ENCODE results near the gene OGG1.
A peak's percentile ranks its signal among the peaks of the same experiment; 100 is the strongest.
"Not testable (repeated sequence)": the region's sequence is repeated elsewhere in the genome, so short reads cannot be mapped to it uniquely, and the experiment has no call there.

OGG1 gene

DNA sequence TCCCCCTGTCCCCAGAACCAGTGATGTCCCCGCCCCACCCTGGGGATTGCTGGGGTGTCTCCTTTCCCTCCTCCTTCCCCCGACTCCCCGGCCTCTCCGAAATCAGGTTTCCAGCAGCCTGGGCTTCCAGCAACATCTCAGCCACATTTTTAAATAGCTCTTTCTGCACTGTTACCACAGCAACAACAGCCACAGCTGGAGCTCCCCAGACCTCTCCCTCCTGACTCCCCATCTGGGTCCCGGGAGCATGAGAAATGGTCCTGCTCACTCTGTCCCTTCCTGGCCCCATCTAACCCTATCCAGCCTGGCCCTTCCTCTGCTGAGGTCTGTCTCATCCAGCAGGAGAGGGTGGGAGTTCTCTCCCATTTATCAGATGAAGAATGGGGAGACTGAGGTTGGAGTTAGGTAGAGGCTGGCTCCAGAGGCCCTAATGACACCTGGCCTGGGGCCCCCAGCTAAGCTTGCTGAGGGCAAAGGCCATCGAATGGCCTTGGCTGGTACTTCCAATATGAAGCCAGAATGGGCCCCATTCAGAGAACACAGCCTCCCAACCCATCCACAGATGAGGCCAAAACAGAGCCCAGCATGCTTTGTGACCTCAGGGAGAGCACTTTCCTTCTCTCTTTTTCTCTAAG is 18.5 kb downstream of the OGG1 start:
- no peak for DNase-seq

DNA sequence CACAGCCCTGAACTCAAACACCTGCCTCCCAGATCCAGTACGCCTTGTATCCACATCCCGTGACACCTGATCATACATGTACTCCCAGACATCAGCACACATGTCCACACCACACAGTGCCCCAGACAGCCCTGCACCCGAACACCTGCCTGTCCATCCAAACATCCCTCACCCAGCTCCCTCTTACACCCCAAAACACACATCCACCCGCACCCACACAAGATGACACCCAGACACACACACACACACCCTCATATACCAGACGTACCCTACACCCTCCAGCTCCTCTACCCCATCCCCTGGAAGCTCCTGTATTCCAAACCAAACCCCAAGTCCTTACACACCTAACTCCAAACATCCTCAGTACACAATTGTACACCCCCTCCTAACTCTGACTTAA is 19.3 kb downstream of the OGG1 start:
- no peak for DNase-seq

DNA sequence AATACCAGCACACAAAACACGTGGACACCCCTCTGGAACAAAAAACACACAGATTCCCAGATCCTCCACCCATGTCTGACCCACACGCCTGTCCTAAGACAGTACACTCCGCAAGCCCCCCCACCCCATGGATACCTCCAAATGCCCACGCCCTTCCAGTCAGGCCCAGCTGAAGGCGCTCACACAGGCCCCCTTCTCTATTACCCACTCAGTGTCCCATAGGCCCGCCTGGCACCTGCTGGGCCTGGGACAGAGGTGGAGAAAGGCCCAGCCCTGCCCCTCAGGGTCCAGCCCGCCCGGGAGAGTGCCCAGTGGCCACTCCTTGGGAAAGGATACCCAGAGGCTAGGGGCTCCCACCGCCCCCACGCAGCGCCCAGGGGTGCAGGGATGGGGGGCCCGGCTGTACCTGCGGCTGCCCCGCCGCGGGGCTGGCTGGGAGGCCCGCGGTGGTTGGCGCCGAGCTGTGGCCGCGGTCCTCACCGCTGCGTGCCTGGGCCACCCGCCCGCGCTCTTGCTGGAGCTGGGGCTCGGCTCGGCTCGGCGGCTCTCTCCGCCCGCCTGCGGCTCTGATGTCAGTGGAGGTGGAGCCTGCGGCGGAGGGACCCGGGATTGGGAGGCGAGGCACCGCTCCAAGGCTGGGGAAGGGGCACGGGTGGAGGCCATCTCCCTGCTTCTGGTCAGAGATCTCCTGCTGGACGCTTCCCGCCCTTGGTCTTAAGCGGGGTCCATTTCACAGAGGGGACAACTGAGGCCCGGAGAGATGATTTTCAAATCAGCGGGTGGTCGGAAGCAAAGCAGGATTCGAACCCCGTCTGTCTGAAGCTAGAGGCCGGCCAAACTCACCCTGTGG is 19.9 kb downstream of the OGG1 start, which contains the start of gene CAMK1:
Gene CAMK1, minus strand, starts transcription at position 522 of the 850 bp plus-strand sequence. CDS start 2,198 bp downstream, outside the sequence.
- DNase-seq = peak; percentile 85

DNA sequence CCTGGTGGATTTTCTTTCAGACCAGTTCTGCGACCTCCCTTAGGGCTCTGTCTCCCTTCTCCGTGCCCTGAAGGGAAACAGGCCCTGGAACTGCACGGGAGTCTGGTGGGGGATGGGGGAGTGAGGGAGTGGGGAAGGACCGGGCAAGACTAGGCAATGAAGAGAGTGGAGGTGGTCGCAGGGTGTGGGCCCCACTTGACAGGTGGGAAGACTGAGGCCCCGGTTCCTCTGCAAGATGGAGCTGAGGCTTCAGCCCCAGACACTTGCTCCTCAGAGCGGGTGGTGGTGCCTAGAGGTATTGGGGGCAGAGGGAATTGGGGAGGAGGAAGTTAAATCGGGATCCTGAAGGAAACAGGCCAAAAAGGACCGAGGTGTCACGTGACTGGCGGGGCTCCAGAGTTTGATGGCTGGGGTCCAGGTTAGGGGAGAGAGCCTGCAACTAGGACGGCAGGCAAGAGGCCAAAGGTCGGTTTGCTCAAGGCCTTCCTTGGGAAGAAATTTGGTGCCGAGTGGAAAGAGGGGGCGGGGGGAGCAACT is 20.6 kb downstream of the OGG1 start:
- DNase-seq = no peak

DNA sequence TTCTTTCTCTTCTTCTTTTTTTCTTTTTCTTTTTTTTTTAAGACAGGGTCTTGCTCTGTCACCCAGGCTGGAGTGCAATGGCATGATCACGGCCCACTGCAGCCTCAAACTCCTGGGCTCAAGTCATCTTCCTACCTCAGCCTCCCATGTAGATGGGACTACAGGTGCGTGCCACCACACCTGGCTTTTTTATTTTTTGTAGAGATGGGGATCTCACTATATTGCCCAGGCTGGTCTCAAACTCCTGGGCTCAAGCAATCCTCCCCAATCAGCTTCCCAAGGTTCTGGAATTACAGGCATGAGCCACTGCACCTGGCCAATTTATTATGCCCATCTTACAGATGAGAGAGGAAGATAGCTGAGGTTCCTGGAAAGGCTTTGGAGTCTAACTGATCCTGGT is 21.3 kb downstream of the OGG1 start:
- DNase-seq = not testable (repeated sequence)

DNA sequence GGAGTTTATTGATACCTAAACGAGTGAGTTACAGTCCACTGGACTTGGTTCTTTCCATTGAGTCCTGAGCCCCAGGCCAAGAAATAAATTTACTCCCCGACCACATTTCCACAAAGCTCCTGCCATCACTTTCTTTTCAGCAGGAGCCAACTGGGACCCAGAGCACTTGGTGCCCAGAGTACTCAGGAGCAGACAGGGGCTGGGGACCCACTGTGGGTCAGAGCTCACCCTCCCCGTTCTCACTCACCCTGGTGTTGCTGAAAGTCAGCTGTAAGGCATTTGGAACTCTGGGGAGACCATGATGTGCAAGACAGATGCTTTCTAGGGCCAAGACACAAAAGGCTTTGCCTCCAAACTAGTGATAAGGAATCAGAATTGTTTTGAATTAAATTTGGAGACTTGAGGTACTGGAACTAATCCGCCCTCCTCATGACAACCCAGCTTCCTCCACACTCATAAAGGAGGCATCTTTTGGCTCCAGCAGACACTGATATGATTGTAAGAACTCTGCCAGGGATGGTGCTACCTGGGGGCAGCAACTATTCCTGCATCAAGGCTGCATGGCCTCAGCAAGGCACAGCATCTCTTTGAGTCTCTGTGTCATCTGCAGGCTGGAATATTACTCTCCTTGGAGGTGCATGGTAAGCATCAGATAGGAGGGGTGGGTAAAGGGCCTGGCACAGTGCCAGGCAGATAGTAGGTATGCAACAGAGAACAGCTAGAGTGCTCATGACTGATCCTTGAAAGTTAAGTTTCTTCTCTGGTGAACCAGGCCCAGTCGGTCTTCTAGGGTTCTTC is 27.3 kb downstream of the OGG1 start:
- DNase-seq = no peak

DNA sequence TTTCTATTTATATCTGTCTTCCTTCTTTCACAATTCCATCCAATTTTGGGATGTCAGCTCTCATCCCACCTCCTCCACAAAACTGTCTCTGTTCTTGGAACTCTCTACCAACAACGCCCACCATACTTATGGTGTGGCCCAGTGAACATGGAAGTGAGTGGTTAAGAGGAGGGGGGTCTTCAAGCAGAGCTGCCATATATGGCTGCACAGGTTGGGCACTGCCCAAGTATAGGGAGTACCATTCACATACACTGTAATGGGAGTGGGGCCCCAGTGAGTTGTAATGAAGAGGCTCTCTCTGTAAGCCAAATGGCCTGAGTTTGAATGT is 27.9 kb downstream of the OGG1 start:
- peak; percentile 67 for DNase-seq

DNA sequence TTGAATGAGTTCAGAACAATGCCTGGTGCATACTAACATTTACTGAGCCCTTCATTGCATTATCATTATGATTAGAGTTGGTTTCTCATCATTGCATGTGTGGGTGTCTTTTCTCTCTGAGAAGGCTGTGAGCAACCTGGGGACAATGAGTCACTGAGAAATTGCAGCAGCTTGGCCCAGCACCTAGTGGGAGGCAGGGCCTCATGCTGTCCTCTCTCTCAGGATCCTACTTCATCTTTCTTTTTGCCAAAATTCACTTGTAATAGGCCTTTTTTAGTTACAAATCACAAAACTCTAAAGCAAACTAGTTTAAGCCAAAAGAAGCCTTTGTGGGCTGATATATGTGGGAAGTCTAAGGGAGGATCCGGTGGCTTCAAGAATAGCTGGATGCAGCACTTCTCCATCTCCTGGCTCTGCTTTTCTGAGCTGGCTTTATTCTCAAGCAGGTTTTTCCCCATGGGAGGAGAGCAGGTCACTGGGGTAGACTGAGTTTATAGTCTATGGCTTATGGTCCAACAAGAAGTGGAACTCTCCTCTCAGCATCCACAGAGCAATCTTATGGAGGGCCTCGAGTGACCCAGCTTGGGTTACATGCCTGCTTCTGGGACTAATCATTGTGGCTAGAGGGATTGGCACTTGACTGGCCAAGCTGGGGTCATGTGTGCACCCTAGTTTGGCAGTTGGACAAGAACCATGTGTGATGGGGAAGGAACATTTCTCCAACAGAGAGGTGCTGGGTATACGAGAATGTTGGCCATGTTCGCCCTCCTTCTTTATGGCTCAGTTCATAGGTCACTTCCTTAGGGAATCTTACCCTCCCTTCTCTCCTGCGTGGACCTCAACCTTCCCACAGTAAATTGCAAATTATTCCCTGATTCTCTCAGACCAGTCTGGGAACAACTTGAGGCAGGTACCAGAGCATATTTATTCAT is 28.7 kb downstream of the OGG1 start:
- DNase-seq = peak; percentile 72

DNA sequence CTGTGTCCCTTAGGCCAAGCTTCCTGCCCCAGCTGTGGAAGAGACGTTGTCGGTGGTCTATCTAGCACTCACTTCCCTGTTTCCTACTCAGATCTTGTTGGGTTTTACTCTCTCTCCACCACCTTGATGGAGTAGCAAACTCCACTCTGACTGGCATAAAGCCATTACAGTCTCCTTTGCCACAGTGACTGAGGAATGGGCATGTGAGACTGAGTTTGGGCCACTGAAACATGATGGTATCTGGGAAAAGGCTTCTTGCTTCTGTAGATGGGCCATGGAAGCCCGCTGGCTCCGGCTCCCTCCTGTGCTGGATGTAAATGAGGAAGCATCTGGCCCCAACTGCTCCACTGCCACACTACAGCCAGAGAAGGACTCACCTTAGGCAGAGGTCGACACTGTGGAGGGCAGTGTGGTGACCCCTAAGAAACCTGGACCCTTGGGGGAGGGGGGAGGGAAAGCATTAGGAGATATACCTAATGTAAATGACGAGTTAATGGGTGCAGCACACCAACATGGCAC is 29.4 kb downstream of the OGG1 start:
- DNase-seq = peak; percentile 66

DNA sequence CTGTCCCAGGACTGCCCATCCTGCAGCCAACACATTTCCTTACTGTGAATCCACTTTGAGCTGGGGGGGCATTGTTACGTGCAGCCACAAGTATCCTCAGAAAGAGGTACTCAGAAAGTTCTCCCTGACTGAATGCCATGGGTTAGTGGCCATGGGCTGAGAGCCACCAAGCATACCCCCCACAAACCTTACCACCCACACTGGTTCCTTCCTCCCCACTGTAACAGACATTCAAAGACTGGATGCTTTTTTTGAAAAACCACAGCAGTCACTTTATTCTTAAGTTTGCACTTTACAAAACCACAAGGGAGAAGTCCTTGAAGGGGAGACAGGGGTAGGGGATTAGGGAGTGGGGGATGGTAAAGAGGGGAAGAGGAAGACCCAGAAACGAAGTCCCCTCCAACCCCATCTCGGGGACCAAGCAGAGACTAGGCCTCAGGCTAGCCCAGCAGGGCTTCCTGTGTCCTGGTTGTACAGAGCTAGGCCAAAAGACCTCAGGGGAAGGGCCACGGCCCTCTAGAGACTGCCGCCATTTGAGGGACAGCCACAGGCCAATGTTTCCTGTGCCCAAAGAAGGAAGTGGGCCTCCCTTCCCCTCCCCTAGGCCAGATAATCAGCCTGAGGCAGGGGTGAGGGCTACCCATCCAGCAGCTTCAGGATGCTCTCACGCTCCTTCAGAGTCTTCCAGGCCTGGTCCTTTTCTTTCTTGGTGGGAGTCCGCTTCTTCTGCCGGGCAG is 30.1 kb downstream of the OGG1 start:
- DNase-seq = peak; percentile 87

DNA sequence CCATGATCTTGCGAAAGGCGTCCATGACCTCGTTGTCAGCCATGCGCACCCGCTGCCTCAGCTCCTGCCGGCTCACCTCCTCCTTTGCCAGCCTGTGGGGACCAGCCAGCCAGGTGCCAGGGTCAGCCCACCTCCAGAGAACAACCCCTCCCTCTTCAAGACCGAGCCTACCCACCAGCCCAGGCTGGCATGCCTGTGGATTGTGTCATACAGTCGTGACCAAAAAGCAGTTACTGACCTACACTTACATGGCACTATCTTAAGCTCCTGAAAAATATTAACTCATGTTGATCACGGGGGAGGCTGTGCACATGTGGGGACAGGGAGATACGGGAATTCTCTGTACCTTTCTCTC is 30.7 kb downstream of the OGG1 start:
- no peak for DNase-seq

DNA sequence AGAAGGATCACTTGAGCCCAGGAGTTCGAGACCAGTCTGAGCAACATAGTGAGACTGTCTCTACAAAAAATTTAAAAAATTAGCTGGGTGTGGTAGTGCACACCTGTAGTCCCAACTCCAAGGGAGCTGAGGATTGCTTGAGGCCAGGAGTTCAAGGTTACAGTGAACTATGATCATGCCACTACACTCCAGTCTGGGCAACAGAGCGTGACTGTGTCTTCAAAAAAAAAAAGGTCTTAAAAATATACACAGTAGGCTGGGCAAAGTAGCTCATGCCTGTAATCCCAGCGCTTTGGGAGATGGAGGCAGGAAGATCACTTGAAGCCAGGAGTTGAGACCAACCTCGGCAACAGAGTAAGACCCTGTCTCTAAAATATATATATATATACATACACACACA is 31.2 kb downstream of the OGG1 start:
- DNase-seq = no peak

DNA sequence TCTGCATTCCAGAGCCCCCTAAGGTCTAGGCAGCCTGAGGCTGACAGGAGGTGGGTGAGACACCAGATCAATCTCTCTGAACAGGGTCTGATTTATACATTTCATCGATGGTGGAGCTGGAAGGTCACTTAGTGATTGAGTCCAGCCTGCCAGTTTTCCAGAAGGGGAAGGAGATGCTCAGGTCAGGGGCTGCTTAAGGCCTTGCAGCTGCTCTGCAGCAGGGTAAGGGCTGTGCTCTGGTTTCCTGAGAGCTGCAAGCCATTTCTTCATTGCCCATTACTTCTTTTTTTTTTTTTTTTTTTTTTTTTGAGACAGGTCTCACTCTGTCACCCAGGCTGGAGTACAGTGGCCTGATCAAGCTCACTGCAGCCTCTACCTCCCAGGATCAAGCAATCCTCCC is 31.8 kb downstream of the OGG1 start:
- DNase-seq = no peak

DNA sequence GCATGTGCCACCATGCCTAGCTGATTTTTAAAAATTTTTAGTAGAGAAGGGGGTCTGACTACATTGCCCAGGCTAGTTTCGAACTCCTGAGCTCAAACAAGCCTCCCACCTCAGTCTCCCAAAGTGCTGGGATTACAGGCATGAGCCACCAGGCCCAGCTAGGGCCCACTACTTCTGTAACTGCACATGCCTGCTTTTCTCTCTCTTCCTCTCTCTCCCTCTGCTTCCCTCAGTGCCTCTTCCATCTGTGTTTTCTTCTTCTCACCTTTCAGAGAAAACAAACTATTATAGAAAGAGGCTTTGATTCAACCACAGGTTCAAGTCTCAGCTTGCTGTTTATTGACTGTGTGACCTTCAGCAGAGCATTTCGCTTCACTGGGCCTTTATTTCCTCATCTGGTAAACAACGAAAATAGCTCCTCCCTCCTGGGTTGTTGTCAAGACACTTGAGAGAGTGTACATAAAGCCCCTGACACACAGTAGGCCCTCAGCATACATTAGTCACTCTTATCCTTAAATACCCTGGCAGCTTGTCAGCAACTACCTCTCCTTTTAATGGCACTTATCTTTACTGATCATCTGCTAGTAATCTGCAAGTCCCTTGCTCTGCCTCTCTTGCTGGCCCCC is 32.3 kb downstream of the OGG1 start:
- no peak for DNase-seq

DNA sequence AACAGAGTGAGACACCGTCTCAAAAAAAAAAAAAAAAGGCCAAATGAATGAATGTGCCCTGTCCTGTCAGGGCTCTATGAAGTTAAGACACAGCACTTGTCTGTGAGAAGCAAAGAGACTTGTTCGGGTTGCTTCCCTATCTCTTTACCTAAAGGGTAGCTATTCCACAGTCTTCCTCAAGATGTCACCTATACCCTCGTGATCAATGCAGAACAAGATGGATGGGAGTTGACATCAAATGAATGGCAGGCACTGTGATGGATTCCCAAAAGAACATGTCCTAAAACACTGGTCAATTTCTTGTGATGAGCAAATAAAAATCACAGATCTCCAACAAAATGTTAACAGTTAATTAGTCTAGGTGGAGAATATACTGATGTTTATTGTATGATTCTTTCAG is 33.0 kb downstream of the OGG1 start:
- no peak for DNase-seq

DNA sequence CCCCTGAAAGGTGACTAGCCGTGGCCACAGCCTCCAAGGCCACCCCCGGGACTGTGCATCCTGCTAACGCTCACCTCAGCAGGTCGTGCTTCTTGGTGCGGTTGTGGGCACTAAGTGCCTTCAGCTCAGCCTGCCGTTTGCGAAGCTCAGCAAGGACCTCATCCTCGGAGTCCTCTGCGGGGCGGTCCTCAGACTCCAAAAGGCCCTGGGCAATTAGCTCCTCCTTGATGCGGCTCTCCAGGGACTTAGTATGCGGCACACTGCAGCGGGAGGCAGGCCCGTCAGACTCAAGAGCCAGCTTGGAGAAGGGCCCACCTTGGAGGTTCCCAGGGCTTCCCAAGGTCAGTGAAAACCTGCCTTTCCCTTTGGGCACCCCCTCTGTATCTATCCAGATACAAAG is 34.2 kb downstream of the OGG1 start:
- DNase-seq = no peak

DNA sequence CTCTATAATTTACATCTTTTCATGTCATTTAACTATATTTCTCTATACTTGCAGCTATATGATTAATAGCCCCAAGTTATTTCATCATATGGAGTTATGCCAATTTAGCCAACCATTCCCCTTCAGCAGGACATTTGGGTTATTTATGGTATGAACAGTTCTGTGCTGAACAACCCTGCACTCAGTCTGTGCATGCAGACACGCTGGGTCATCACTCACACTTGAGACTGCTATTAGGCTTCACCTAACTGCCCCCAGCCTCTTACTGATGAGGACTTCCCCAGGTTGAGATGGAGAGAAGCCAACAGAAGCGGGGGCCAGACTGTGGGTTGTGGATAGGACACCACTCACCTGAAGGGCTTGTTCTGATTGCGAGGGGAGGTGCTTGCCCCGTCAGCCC is 35.2 kb downstream of the OGG1 start:
- no peak for DNase-seq

DNA sequence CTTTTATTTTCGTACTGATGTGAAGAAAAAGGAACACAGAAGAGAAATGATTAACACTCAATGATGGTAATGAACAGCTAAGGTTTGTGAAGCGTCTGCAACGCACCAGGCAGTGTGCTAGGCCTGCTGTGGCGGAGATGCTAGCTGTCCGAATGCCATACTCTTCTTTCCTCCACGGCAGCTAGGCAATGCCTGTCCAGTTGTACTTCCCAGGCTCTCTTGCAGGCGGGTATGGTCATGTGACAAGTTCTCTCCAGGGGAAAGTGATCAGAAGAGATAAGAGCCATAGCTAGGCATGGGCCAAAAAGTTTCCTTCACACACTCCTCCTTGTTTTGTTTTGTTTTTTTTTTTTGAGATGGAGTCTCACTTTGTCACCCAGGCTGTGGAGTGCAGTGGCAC is 35.9 kb downstream of the OGG1 start:
- DNase-seq = no peak

DNA sequence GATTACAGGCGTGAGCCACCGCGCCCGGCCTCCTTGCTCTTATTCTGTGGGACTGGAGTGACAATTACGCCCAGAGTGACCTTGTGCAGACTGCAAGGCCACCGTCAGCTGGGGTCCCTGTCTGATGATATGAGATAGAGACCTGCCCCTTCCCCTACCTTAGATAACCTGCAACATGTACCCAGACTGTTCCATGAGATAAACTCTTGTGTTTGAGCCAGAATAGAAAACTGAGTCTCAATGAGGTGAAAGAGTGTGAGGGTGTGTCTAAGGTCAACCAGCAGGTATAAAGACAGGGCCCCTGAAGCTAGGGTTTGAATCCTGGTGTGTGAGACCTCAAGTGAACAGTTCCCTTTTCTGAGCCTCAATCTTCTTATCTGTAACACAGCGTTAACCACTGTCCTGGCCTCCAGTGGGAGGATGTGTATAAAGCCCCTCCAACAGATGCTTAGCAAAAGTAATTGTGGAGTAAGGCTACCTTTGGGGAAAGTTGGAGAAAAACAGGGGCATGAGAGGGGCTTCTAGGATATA is 36.5 kb downstream of the OGG1 start:
- DNase-seq = no peak

DNA sequence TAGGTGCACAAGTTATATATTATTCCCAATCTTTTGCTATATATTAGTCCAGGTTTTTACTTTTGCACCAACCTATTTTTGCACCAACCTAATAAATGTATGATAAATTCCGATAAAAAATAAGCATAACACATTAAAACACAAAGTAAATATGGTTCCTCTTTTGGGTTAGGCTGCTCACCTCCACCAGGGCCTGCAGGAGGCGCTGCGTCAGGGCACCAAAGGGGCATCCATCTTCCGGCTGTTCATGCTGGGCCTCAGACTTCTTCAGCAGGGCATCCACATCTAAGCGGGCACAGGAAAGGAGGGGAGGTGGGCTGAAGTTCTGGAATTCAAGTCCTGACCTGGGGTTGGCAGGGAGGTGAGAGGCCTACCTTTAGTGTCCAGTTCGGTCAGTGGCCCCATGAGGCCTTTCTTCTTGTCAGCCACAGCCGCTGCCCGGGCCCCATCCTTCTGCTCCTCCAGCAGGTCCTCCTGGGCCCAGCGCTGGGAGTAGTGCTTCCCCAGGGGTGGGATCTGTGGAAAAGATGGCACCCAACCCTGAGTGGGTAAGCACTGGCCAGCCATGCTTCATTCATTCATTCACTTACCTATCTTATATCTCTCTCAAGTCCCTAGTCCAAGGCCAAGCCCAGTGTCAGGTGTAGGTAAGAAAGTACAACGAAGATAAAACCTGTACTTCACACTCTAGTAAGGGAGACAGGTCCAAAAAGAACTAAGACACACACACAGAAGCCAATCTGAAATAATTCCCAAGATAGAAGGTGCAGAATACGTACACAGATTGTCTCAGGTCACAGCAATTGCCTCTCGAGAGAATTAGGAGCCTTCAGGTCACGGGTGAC is 37.3 kb downstream of the OGG1 start:
- DNase-seq = no peak

All from activated CD8-positive, alpha-beta memory T cell treated with anti-CD3 and anti-CD28 coated beads for 24 hours (primary cell).